GM21515 (cell line): ENCODE results near the gene TEPSIN.

Experiments
- ATAC-seq: cut with Tn5 transposase; IDR thresholded peaks from one replicate; pipeline ENCODE4 v1.9.1; 2021; ENCODE audit not compliant: unreplicated experiment

TEPSIN gene

GRCh38 chr17:81250286-81251093 lies 11.6 kb upstream of the TEPSIN start:
- ATAC-seq = no peak

GRCh38 chr17:81249223-81250040 lies 10.6 kb upstream of the TEPSIN start:
- ATAC-seq = no peak

- ATAC-seq = no peak
Observed at GRCh38 chr17:81248649-81249048, 9.8 kb upstream of the TEPSIN start.

GRCh38 chr17:81247339-81247990 lies 8.6 kb upstream of the TEPSIN start:
- ATAC-seq = no peak

GRCh38 chr17:81246679-81247338 lies 8.0 kb upstream of the TEPSIN start:
- no peak for ATAC-seq

GRCh38 chr17:81246343-81246670 lies 7.5 kb upstream of the TEPSIN start:
- no peak for ATAC-seq

- no peak for ATAC-seq
Observed at GRCh38 chr17:81245665-81246342, 6.9 kb upstream of the TEPSIN start.

GRCh38 chr17:81245024-81245664 lies 6.3 kb upstream of the TEPSIN start:
- no peak for ATAC-seq

- no peak for ATAC-seq
Observed at GRCh38 chr17:81244358-81245023, 5.6 kb upstream of the TEPSIN start.

- no peak for ATAC-seq
Observed at GRCh38 chr17:81243333-81243664, 4.4 kb upstream of the TEPSIN start.

GRCh38 chr17:81242421-81243332 lies 3.8 kb upstream of the TEPSIN start:
- ATAC-seq = no peak

GRCh38 chr17:81241648-81242420 lies 3.0 kb upstream of the TEPSIN start:
- no peak for ATAC-seq

- ATAC-seq = no peak
Observed at GRCh38 chr17:81241203-81241602, 2.3 kb upstream of the TEPSIN start.

- ATAC-seq = no peak
Observed at GRCh38 chr17:81240761-81241160, 1.9 kb upstream of the TEPSIN start.

- no peak for ATAC-seq
Observed at GRCh38 chr17:81239714-81240555, 1.1 kb upstream of the TEPSIN start.

- ATAC-seq = no peak
Observed at GRCh38 chr17:81238490-81238814, 403 bp downstream of the TEPSIN start.
